ENCODE results near the gene C12orf50. TPM values are rescaled to one million over a fixed set of nuclear protein-coding genes. Genes with fewer than 3 reads are reported as not detected.

C12orf50 gene
- total RNA-seq = not detected in 2 replicates

GRCh38 chr12:88029093-88029665 lies at the start of gene C12orf50:
Gene C12orf50, minus strand, starts transcription at chr12:88029401. Its CDS starts 2,439 bp downstream, at chr12:88026962.

Other genes starting within 250 kb of the C12orf50 start
- gene CEP290, start 112.7 kb upstream of the C12orf50 start, total RNA-seq = 4.1 and 8.4 TPM in 2 replicates
- gene TMTC3, start 112.9 kb upstream of the C12orf50 start, total RNA-seq = 28.4 and 29.8 TPM in 2 replicates